RWPE2 (cell line): ENCODE measurements around the gene SRSF3.
A peak's percentile ranks its signal among the peaks of the same experiment; 100 is the strongest.
"Not testable (repeated sequence)": the region's sequence is repeated elsewhere in the genome, so short reads cannot be mapped to it uniquely, and the experiment has no call there.

Experiments used
- ATAC-seq: fragments of 200-7000 bp; cut with Tn5 transposase; 3 replicates; pipeline ENCODE4 v1.9.1; 2021; ENCODE audit warnings: low read depth
- DNase-seq: peaks from one replicate; pipeline ENCODE4 v3.0.0-alpha.2; 2020; ENCODE audit warnings: low spot score
- H3K27ac ChIP-seq: fragments of 450-650 bp; 2 replicates; pipeline ENCODE4 v1.5.1; 2017; ENCODE audit warnings: mild to moderate bottlenecking; ENCODE audit not compliant: poor library complexity, severe bottlenecking
- H3K27me3 ChIP-seq: fragments of 250-450 bp; sonication (Bioruptor Pico); 2 replicates; pipeline ENCODE4 v1.5.1; 2021; ENCODE audit warnings: mild to moderate bottlenecking, moderate library complexity; ENCODE audit not compliant: insufficient read depth, poor library complexity, severe bottlenecking
- H3K36me3 ChIP-seq: fragments of 250-450 bp; sonication (Bioruptor Pico); 2 replicates; pipeline ENCODE4 v1.5.1; 2020; ENCODE audit warnings: low read depth, mild to moderate bottlenecking, moderate library complexity
- H3K4me1 ChIP-seq: fragments of 250-450 bp; sonication (Bioruptor Pico); 2 replicates; pipeline ENCODE4 v1.5.1; 2021; ENCODE audit warnings: mild to moderate bottlenecking, moderate library complexity; ENCODE audit not compliant: insufficient read depth, poor library complexity, severe bottlenecking
- H3K4me3 ChIP-seq: fragments of 250-450 bp; sonication (Bioruptor Pico); 2 replicates; pipeline ENCODE4 v1.5.1; 2021; ENCODE audit warnings: mild to moderate bottlenecking, moderate library complexity; ENCODE audit not compliant: severe bottlenecking
- H3K9me3 ChIP-seq: fragments of 250-450 bp; sonication (Bioruptor Pico); 2 replicates; pipeline ENCODE4 v1.5.1; 2021; ENCODE audit warnings: mild to moderate bottlenecking, moderate library complexity; ENCODE audit not compliant: severe bottlenecking
- TF ChIP-seq, protein P1 (sequence below): fragments of 450-650 bp; IDR thresholded peaks from one replicate; pipeline ENCODE4 v1.5.1; 2017; ENCODE audit warnings: mild to moderate bottlenecking, moderate library complexity; ENCODE audit not compliant: poor library complexity, severe bottlenecking

The SRSF3 gene

DNA sequence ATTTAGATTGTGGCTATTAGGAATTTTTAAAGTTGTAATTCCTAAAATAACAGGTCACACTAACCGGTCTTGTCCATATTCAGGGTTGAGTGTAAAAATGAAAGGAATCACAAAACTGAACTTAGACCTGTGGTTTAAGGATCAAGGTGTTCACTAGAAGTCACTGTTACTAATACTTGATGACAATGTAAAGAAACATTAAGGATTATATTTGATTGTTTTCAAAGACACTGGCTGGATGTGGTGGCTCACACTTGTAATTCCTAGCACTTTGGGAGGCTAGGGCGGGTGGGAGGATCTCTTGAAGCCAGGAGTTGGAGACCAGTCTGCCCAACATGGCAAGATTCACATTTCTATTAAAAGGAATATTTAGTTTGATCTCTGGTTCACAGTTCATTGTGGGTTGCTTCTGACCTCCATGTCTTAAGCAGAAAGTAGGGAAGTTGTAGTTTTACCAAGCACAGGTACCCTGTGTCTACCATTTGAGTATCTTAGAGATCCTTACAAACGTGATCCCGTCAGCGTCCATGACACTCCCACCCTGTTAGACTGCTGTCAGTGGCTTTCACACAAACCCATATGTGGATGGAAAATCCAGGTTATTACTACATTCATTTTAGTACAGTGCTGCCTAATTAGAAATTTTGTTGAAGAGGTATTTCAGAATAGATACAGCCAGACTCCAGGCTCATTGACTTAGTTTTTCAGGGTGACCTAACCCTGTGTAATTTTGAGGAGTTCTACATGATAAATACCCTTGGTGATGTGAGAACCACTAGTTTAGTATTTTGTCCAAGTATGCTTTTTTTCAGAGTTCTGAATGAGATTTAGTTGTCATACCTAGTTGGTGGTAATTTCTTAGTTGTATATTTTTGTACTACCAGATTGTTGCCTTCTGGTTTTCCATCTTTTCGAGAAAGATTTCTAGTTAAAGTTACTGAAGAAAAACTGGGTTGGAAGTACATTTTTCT lies 10.2 kb downstream of the SRSF3 start:
- Histone ChIP-seq H3K9me3 (no peaks in the 10 kb centered on the region), H3K36me3 (peaks cover 94% of the 10 kb centered on the region), H3K4me3 (no peak overlapping the region), H3K27me3 (no peaks in the 10 kb centered on the region), H3K4me1 (peaks cover 63% of the 10 kb centered on the region), H3K27ac (peak overlapping the region; percentile 63)
- ATAC-seq = no peak
- TF ChIP-seq, protein P1, sequence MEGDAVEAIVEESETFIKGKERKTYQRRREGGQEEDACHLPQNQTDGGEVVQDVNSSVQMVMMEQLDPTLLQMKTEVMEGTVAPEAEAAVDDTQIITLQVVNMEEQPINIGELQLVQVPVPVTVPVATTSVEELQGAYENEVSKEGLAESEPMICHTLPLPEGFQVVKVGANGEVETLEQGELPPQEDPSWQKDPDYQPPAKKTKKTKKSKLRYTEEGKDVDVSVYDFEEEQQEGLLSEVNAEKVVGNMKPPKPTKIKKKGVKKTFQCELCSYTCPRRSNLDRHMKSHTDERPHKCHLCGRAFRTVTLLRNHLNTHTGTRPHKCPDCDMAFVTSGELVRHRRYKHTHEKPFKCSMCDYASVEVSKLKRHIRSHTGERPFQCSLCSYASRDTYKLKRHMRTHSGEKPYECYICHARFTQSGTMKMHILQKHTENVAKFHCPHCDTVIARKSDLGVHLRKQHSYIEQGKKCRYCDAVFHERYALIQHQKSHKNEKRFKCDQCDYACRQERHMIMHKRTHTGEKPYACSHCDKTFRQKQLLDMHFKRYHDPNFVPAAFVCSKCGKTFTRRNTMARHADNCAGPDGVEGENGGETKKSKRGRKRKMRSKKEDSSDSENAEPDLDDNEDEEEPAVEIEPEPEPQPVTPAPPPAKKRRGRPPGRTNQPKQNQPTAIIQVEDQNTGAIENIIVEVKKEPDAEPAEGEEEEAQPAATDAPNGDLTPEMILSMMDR = no peak
- DNase-seq = no peak

DNA sequence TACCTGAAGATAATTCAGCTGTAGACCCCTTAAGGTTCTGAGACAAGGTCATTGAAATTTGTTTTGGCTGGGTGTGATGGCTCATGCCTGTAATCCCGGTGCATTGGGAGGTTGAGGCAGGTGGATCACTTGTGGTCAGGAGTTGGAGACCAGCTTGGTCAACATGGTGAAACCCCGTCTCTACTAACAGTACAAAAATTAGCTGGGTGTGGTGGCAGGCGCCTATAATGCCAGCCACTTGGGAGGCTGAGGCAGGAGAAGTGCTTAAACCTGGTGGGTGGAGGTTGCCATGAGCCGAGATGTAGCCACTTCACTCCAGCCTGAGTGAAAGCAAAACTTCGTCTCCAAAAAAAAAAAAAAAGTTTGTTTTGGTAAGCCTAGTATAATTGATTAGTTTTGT lies 11.0 kb downstream of the SRSF3 start:
- no peak for DNase-seq
- ATAC-seq = no peak
- H3K36me3 ChIP-seq = peaks cover 92% of the 10 kb centered on the region
- TF ChIP-seq, protein P1 = no peak
- H3K27me3 ChIP-seq = no peaks in the 10 kb centered on the region
- H3K9me3 ChIP-seq = no peaks in the 10 kb centered on the region
- H3K4me3 ChIP-seq = no peak overlapping the region
- H3K4me1 ChIP-seq = peaks cover 60% of the 10 kb centered on the region
- peak overlapping the region; percentile 63 for H3K27ac ChIP-seq

DNA sequence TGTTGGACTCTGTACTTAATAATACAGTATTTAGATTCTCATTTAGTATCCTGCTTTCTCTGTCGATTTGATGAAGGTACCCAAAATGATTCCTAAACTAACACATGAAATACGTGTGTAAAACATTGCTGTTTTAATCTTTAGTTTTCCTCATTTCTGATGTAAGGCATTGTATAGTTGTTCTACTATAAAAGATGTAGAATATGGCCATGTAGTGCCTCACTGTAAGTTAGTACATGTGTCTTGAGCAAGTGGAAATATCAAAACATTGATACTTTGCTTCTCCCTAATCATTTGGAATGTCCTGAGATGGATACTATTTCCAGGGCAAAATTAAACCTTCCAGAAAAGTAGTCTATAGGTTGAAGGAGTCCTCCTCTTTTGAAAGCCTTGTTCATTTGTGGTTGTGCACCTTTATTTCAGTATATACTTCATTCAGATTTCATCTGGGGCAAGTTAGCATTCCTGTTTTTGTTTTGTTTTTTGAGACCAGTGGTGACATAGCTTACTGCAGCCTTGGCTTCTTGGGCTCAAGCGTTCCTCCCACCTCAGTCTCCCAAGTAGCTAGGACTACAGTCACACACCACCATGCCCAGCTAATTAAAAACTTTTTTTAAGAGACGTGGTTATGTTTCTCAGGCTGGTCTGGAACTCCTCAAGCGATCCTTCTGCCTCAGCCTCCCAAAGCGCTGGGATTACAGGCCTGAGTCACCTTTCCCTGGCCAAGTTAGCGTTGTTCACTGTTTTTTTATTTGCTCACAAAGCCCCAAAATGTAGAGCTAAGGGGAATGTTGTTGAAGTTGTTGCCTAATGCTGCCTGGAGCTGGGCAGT lies 11.6 kb downstream of the SRSF3 start:
- ATAC-seq (no peak), DNase-seq (no peak)
- Histone ChIP-seq H3K36me3 (peaks cover 92% of the 10 kb centered on the region), H3K27me3 (no peaks in the 10 kb centered on the region), H3K9me3 (no peaks in the 10 kb centered on the region), H3K4me1 (peaks cover 57% of the 10 kb centered on the region), H3K4me3 (no peak overlapping the region), H3K27ac (peak overlapping the region; percentile 63)
- TF ChIP-seq, protein P1 = no peak

DNA sequence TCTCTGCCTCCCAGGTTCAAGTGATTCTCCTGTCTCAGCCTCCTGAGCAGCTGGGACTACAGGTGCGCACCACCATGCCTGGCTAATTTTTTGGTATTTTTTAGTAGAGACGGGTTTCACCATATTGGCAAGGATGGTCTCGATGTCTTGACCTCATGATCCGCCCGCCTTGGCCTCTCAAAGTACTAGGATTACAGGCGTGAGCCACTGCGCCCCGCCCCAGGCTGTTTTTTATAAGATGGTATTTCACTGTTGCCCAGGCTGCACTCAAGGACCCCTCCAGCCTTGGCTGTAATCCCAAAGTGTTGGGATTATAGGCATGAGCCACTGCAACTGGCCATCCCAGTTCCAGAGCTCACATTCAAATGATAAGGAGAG lies 13.1 kb downstream of the SRSF3 start:
- not testable (repeated sequence) for H3K4me3 ChIP-seq, H3K27me3 ChIP-seq, H3K9me3 ChIP-seq, DNase-seq
- Histone ChIP-seq H3K36me3 (peaks cover 92% of the 10 kb centered on the region), H3K27ac (peak overlapping the region; percentile 63), H3K4me1 (peaks cover 51% of the 10 kb centered on the region)
- ATAC-seq = peak; percentile 2; the same call in 1 of the 3 replicates

DNA sequence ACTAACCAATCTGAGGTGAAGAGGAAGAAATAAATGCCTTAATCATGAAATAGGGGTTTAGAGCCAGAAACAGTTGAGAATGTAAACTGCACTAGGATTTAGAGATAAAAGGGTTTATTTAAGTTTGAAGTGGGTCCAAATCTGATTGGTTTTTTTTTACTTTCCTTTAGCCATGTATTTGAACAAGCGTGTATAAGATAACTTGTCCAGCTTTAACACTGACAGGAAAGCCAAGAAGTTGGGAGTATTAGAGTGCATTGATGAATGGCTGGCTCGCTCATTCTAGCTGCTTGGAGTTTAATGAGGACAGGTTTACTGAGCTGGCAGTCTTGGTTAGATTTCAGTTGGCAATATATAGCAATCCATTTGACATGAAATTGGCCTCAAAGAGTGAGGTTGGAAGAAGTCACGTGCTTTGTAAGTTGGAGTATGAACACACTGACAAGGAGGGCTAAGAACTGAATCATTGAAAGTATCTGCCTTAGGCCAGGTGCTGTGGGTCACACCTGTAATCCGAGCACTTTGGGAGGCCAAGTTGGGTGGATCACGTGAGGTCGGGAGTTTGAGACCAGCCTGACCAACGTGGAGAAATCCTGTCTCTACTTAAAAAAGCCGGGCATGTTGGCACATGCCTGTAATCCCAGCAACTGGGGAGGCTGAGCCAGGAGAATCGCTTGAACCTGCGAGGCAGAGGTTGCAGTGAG lies 13.7 kb downstream of the SRSF3 start:
- Histone ChIP-seq H3K36me3 (peaks cover 91% of the 10 kb centered on the region), H3K4me1 (peaks cover 47% of the 10 kb centered on the region), H3K4me3 (no peak overlapping the region), H3K27me3 (no peaks in the 10 kb centered on the region), H3K27ac (peak overlapping the region; percentile 63), H3K9me3 (no peaks in the 10 kb centered on the region)
- TF ChIP-seq, protein P1 = no peak
- DNase-seq = peak; percentile 78
- ATAC-seq = peak; percentile 77
